ENCODE data around the gene PXT1. TPM values are rescaled to one million over a fixed set of nuclear protein-coding genes. Genes with fewer than 3 reads are reported as not detected.

Gene PXT1
- total and polyA plus RNA-seq, 8 donors: 0.06 to 0.08 (median 0.07) TPM; not detected in 4

- TF ChIP-seq, protein P1, sequence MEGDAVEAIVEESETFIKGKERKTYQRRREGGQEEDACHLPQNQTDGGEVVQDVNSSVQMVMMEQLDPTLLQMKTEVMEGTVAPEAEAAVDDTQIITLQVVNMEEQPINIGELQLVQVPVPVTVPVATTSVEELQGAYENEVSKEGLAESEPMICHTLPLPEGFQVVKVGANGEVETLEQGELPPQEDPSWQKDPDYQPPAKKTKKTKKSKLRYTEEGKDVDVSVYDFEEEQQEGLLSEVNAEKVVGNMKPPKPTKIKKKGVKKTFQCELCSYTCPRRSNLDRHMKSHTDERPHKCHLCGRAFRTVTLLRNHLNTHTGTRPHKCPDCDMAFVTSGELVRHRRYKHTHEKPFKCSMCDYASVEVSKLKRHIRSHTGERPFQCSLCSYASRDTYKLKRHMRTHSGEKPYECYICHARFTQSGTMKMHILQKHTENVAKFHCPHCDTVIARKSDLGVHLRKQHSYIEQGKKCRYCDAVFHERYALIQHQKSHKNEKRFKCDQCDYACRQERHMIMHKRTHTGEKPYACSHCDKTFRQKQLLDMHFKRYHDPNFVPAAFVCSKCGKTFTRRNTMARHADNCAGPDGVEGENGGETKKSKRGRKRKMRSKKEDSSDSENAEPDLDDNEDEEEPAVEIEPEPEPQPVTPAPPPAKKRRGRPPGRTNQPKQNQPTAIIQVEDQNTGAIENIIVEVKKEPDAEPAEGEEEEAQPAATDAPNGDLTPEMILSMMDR (IDR thresholded peaks at IDR 0.05): no peak
- Histone ChIP-seq H3K36me3 (peaks cover 0 to 43% of the 10 kb centered on the region in 2 donors), H3K4me1 (peaks cover 0 to 12% of the 10 kb centered on the region in 2 donors), H3K9me3 (no peaks in the 10 kb centered on the region), H3K4me3 (no peak overlapping the region), H3K27ac (no peak overlapping the region), H3K27me3 (no peaks in the 10 kb centered on the region)
- no peak for DNase-seq
- ATAC-seq: no peak
- intact Hi-C loops (cut with DNase I): no loop called here
Observed at GRCh38 chr6:36469946-36470345, 27.3 kb upstream of the PXT1 start.

DNA sequence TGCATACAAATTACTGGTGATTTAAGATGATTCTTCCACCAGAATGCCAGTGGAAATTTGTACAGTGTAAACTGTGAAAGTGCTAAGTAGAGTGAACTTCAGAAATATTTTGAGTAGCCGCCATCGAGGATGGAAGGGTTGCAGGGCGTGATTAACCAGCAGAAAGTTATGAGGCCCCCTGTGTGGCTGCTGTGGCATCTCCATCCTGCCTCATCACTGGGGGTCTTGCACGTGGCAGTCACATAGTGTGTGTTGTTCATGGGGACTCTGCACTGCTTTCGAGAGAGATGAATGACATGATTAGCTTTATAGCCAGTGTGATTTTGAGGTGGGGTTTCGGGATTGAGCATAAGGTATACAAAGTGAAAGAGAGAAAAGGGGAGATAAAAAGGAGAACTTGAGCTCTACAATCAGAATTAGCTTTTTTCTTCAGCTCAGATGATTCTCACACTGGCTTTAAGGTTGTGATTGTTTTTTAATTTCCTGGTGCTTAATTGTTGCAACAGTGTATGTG is 26.6 kb upstream of the PXT1 start:
- TF ChIP-seq, protein P1 (IDR thresholded peaks at IDR 0.05): no peak

GRCh38 chr6:36467625-36468024 is 25.0 kb upstream of the PXT1 start:
- no peak overlapping the region for H3K4me3 ChIP-seq
- intact Hi-C loops (cut with DNase I): no loop called here
- peaks cover 0 to 12% of the 10 kb centered on the region in 2 donors for H3K4me1 ChIP-seq
- no peak overlapping the region for H3K27ac ChIP-seq
- no peak for ATAC-seq
- no peak for DNase-seq
- no peaks in the 10 kb centered on the region for H3K27me3 ChIP-seq
- H3K36me3 ChIP-seq: peaks cover 0 to 23% of the 10 kb centered on the region in 2 donors
- H3K9me3 ChIP-seq: no peaks in the 10 kb centered on the region
- TF ChIP-seq, protein P1 (IDR thresholded peaks at IDR 0.05): no peak

More for the DNA sequence above, 26.6 kb upstream of the PXT1 start:
- H3K4me3 ChIP-seq: no peak overlapping the region
- no peak overlapping the region for H3K27ac ChIP-seq
- peaks cover 0 to 36% of the 10 kb centered on the region in 2 donors for H3K36me3 ChIP-seq
- ATAC-seq (no peak), DNase-seq (no peak)
- H3K27me3 ChIP-seq: no peaks in the 10 kb centered on the region
- H3K9me3 ChIP-seq: no peaks in the 10 kb centered on the region
- H3K4me1 ChIP-seq: peaks cover 0 to 12% of the 10 kb centered on the region in 2 donors
- intact Hi-C loops (cut with DNase I): no loop called here

GRCh38 chr6:36464233-36464632 is 21.6 kb upstream of the PXT1 start:
- H3K9me3 ChIP-seq: no peaks in the 10 kb centered on the region
- H3K27me3 ChIP-seq: no peaks in the 10 kb centered on the region
- no peak overlapping the region for H3K27ac ChIP-seq
- ATAC-seq (no peak), DNase-seq (no peak)
- TF ChIP-seq, protein P1 (IDR thresholded peaks at IDR 0.05): no peak
- no peaks in the 10 kb centered on the region for H3K36me3 ChIP-seq
- no peak overlapping the region for H3K4me3 ChIP-seq
- intact Hi-C loops (cut with DNase I): no loop called here
- peaks cover 0 to 24% of the 10 kb centered on the region in 2 donors for H3K4me1 ChIP-seq

GRCh38 chr6:36463676-36464075 is 21.0 kb upstream of the PXT1 start:
- Histone ChIP-seq H3K4me3 (no peak overlapping the region), H3K36me3 (no peaks in the 10 kb centered on the region), H3K27ac (no peak overlapping the region), H3K9me3 (no peaks in the 10 kb centered on the region), H3K27me3 (no peaks in the 10 kb centered on the region), H3K4me1 (peaks cover 0 to 18% of the 10 kb centered on the region in 2 donors)
- ATAC-seq: no peak
- intact Hi-C loops (cut with DNase I): no loop called here
- TF ChIP-seq, protein P1 (IDR thresholded peaks at IDR 0.05): no peak
- no peak for DNase-seq
